A673 (cell line): ENCODE data around the gene CARD16.

Experiments used
- CTCF ChIP-seq: fragments of 300-800, 200-600 bp; sonication (generic); conservative IDR thresholded peaks from 2 replicates; pipeline ENCODE4 v1.5.1; 2017; ENCODE audit warnings: low read depth, mild to moderate bottlenecking, antibody characterized with exemption, low read length, moderate library complexity, mixed read lengths
- EZH2 ChIP-seq: fragments of 200-600 bp; sonication (generic); IDR thresholded peaks from 2 replicates; pipeline ENCODE4 v1.6.1; 2017; ENCODE audit warnings: borderline replicate concordance, low read depth, mild to moderate bottlenecking, mixed read lengths, antibody characterized with exemption, low read length; ENCODE audit not compliant: poor library complexity, severe bottlenecking

GRCh38 chr11:105004021-105004420, 41.1 kb downstream of the CARD16 start:
- TF ChIP-seq CTCF (no peak), EZH2 (no peak)
